GM21423 (cell line): ENCODE data around the gene TAPT1.
"Not testable (repeated sequence)": the region's sequence is repeated elsewhere in the genome, so short reads cannot be mapped to it uniquely, and the experiment has no call there.

Experiments
- ATAC-seq: cut with Tn5 transposase; IDR thresholded peaks from one replicate; pipeline ENCODE4 v1.9.1; 2021; ENCODE audit warnings: mild to moderate bottlenecking, moderate library complexity; ENCODE audit not compliant: unreplicated experiment

TAPT1 gene

GRCh38 chr4:16187455-16187854, 38.8 kb downstream of the TAPT1 start:
- ATAC-seq: no peak

DNA sequence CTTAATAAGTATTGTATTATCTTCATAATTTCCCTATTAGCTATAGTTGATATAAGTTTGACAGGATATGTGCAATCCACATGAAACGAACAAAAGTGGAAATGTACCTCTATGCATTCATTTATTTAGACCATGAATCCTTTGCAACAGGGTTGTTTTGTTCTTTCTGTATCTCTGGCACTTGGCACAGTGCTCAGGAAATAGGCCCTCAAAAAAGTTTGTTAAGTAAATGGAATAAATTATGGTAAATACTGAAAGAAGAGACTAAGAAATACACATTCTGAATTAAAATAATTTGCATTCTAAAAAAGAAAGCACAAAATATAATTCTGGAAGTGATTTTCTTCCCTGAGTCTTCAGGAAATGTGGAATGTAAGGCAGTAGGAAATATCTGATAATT, 39.3 kb downstream of the TAPT1 start:
- no peak for ATAC-seq

DNA sequence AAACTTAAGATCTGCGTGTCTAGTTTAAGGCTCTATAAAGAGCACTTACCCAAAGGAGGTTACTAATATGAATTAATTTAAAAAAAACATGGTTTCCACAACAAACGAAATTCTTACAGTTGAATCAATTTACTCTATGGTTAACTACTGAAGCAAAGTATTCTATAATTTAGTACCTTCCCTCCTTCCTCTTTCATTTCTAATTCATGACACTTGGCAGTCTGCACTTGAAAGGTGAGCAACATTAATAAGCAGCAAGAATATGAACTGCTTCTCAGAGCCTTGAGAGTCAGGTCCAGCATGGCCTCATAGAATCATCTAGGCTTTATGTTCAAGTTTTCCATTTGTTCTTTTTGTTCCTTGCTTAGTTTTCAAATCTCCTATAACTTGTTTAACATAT, 42.7 kb downstream of the TAPT1 start:
- ATAC-seq: no peak

GRCh38 chr4:16176621-16177020, 49.6 kb downstream of the TAPT1 start:
- ATAC-seq: no peak

GRCh38 chr4:16171831-16172230, 54.4 kb downstream of the TAPT1 start:
- ATAC-seq: no peak

DNA sequence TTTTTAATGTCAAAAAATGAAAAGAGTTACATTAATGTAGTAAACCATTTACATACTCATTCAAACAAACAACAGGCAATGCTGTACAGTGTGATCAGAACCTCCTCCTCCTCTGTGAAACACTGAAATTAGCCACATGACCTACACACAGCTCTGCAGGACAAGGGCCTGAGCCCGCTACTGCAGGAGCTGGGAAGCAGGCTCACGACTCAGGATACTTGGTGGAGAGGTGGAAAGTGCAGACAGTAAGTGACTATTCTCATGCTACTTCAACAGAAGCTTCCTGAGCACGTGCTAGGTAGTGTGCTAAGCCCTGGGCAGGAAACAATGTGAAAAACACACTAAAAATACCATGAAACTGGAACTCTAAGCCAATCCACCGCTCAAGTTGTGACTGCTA, 56.8 kb downstream of the TAPT1 start:
- ATAC-seq: no peak

- ATAC-seq: no peak
Measured at GRCh38 chr4:16168710-16169388, 57.4 kb downstream of the TAPT1 start.

GRCh38 chr4:16168144-16168543, 58.1 kb downstream of the TAPT1 start:
- no peak for ATAC-seq

DNA sequence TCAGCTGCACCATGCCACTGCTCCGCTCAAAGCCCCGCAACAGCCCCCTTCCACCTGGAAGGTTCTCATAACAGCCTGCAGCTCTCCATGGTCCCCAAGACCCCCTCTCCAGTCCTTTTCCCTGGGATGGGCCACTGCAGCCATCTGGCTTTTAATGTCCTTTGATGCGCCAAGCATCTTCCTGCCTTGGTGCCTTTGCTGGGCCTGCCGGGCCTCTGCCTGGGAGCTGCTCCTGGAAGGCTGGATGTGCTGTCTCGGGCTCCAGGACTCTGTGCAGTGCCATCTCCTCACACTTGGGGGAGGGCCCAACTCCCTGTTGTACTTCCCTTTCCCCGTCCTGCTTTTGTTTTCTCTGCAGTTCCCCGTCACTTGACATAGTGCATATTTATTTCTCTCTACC, 60.3 kb downstream of the TAPT1 start:
- no peak for ATAC-seq

DNA sequence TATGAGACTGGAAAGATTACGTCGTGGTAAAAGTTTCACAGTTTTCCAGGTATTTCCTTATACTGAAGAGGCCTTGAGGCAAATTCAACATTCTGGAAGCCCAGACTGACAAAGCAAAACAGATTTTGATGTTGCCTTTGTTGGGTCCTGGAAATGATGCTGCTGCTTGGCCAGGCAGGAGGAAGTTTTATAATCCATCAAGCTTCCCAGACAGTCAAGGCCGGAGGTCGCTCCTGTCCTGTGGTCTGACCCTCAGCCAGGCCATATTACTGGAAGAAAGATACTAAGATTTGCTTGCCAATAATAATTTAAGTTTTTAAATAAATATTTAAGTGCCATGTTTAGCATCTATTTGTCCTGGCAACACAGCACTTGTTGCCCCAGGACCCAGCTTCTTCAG, 63.4 kb downstream of the TAPT1 start:
- ATAC-seq: no peak

DNA sequence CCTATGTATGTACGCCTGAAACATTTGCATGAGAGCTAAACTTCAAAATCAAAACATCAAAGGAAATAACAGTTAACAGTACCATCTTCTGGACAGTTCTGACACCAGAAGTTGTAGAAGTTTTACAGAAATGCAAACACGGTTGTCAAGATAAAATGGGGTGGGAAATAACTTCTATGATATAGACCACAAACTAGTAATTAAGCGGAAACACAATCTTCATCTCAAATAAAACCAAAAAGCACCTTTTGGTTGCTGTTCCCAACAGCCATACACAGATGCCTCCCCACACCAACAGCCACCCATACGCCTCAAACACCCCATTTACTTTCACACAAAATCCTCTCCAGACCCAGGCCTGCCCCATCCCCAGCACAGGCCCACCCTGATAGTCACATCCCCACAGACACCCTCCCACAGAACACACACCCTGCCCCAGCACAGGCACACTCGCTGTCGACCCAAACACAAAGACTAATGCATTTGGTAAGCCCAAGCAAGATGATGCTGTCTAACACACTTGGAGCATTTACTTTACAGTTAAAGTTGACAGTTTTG, 64.3 kb downstream of the TAPT1 start:
- no peak for ATAC-seq

DNA sequence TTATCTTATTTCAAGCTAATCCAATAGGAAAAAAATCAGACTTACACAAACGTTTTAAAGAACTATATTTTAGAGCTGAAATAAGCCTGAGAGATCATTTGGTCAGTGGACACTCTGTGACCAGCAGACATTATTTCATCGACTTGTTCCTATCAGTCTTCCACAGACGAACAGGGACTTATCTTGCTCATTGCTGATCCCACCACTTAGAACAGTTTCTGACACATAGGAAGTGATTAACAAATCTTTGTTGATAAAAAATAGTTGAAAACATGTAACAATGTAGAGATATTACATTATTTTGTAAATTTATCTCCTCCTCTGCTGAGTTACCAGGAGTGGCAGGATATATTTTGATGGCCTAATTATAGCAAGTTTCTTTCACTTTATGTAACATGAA, 65.8 kb downstream of the TAPT1 start:
- no peak for ATAC-seq

DNA sequence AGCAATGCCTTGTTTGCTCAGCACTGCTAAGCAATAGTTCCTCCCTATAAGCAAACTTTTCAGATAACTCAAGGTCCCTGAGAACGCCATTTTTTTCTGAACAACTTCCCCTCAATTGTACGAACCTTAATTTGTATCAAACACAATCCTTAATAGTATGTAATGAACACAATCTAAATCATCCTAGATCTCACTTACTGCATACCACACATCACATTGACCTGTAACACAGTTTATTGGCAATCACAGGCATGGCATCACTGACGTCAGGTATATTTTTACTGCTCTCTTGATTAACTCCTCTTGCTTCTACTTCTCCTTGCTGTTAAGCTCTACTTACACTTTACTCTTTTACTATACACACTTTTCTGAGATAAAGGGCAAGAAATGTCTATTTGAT, 67.0 kb downstream of the TAPT1 start:
- no peak for ATAC-seq

GRCh38 chr4:16158504-16158852, 67.8 kb downstream of the TAPT1 start:
- no peak for ATAC-seq

DNA sequence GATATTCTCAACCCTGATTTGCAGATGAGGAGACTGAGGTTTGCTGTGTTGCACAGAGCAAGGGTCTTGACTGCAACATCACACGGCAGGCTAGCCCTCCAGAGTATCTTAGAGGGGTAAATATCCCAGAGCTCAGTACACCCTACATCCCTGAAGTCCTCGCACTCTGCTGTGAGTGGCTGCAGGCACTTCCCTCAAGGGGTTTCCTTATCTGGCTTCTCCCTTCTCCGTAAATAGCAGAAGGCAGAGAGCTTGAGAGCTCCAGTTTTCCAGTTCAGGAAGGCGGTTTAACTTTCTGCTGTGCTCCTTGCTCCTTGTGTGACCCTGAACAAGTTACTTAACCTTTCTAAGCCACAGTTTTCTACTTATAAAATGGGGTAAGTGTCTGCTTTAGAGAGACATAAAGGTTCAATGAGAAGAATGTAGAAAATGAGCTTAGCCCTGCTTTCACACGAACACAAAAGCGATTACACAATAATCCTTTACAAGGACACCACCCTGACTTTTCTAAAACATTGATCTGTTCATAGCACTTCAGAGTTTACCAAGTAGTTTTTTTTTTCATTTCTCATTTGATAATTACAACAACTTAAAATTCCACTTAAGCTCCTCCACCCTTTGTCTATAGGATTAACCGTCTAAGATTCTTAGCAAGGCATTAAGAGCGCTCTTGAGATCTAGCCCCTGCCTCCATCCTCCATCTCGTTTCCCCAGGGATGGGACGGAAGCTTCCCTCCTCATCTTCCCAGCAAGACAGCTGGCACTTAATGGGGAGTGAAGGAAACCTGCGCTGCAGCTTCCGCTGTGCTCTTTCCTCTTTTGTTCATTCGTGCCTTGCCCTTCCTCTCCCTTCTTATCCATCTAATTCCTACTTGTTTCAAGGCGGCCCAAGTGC, 68.4 kb downstream of the TAPT1 start:
- ATAC-seq: no peak

- no peak for ATAC-seq
Measured at GRCh38 chr4:16155528-16156169, 70.6 kb downstream of the TAPT1 start.

DNA sequence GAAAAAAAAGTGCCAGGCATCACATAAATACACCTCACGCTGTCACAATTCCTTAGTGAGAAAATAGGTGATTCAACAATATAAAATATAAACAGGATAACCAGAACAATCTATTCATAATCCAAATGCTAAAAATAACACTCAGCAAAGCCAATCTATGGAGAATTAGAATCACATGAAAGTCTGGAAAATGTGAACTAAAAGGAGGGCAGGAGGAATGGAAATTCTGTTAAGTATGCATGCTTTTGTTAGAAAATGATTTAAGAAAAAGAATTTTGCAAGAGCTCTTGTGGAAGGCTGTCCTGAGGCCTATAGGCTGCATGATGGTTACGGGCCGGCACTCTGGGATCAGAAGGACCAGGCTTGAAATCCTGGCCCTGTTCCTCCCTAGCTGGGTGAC, 71.8 kb downstream of the TAPT1 start:
- no peak for ATAC-seq

DNA sequence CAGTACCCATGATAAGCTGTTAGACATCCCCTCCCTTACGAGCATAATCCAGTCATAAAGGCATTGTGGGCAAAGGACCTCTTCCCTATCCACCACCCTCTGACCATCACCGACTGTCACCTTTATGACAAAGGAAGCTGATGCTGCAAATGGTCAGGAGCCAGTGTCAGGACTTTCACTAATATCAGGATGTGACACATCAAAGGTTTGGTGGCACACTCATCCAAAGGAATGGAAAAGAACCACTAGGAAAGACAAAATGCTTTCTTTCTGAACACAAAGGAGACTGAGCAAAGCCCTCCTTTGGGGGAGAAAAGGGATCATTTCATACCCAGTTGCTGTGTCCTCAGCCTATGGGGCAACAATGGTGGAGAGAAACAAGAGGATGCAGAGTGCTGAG, 75.6 kb downstream of the TAPT1 start:
- no peak for ATAC-seq

DNA sequence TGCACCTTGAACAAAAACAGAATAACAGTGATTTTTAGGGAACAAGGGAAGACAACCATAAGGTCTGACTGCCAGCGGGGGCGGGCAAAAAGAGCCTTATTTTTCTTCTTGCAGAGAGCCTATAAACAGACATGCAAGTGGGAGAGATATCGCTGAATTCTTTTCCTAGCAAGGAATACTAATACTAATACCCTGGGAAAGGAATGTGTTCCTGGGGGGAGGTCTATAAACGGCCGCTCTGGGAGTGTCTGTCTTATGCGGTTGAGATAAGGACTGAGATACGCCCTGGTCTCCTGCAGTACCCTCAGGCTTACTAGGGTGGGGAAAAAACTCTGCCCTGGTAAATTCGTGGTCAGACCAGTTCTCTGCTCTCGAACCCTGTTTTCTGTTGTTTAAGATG, 81.4 kb downstream of the TAPT1 start:
- not testable (repeated sequence) for ATAC-seq

- no peak for ATAC-seq
Measured at GRCh38 chr4:16142598-16143310, 83.5 kb downstream of the TAPT1 start.

- ATAC-seq: no peak
Measured at GRCh38 chr4:16140879-16141249, 85.4 kb downstream of the TAPT1 start.
